ENCODE results near the gene ALDH1A1.

DNA sequence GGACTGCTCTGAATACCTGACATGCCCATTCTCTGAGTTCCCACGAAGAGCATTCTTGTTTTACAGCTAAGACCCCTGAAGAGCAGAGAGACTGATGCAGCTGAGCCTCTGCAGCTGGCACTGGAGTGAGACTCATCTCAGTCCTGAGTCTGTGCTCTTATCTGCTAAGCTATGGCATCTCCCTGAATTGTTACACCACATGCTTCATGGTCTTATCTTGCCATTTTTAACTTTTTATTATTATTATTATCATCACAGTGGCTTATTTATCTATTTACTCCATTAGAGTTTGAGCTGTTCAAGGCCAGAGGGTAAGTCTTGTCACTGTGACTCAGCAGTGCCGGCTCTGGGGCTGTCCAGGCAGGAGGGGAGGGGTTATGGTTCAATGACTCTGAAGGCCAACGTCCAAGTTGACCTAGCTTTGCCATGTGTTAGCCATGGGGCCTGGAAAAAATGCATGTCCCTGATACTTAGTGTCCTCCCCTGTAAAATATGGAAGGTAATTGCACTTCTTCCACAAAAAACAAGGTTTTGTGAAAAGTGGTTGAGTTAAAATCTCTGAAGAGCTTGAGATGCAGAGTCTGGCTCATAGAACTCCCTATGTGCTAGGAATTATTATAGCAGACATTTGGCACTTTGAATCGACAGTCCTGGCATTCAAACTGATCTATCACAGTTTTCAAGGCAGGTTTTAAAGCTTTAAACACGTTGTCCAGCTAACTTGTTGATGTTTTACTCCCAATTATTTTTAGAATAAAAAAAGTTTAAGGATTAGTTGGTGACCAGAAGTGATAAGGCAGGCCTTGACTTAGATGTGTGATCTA, 94.6 kb downstream of the ALDH1A1 start:
- TF ChIP-seq CTCF (IDR thresholded peaks at IDR 0.05) (no peak), POLR2A (IDR thresholded peaks at IDR 0.05) (no peak), POLR2AphosphoS5 (IDR thresholded peaks at IDR 0.05) (no peak)

All from prostate gland (tissue), 2 donors.